Stimulated activated CD4-positive, alpha-beta T cell treated with anti-CD3 and anti-CD28 coated beads, Interleukin-1b, Interleukin-23, amount 100 ng/mL, for 4 hours (primary cell): Measurements from ENCODE around the gene CAMK2N2.
A peak's percentile ranks its signal among the peaks of the same experiment; 100 is the strongest.

Experiments
- DNase-seq, 2 donors: peaks; one replicate each; pipeline ENCODE4 v3.0.0-alpha.2; 2020; ENCODE audit warnings: low read depth in 2 of 2

The CAMK2N2 gene

GRCh38 chr3:184240384-184241140 lies 20.8 kb downstream of the CAMK2N2 start:
- DNase-seq, result no peak

GRCh38 chr3:184239708-184240107 lies 21.6 kb downstream of the CAMK2N2 start:
- no peak for DNase-seq

DNA sequence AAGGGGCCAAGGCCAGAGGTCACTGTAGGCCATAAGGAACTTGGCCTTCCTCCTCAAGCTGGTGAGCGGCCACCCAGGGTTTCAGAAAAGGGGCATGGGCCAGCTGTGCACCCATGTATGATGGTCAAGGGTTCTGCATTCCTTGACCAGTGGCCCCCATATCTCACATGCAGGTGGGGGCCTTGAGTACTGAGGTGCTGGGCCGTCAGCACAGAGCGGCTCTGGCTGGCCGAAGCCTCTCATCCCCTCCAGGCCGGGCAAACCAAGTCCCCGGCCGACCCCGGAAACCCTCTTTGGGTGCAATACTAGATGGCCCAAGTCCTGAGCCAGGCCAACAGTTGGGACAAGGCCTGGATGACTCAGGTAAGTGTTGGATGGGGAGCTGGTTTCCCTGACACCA lies 22.1 kb downstream of the CAMK2N2 start:
- no peak for DNase-seq

DNA sequence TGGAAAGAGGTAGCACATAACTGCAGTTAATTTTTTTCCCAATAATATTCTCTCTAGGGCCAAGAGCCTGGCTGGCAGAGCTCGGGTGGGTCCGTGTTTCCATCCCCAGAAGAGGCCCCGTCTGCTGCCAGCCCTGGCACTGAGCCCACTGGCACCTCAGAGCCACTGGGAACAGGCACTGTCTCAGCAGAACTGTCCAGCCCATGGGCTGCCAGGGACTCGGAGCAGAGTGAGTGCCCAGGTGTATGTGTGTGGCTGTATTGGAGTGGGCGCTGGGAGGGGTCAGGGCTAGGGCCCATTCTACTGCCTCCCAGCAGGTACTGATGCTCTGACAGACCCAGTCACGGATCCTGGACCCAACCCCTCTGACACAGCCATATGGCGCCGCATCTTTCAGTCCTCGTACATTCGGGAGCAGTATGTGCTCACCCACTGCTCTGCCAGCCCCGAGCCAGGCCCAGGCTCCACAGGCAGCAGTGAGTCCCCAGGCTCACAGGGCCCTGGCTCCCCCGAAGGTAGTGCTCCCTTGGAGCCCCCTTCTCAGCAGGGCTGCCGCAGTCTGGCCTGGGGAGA lies 23.0 kb downstream of the CAMK2N2 start:
- DNase-seq, result no peak

DNA sequence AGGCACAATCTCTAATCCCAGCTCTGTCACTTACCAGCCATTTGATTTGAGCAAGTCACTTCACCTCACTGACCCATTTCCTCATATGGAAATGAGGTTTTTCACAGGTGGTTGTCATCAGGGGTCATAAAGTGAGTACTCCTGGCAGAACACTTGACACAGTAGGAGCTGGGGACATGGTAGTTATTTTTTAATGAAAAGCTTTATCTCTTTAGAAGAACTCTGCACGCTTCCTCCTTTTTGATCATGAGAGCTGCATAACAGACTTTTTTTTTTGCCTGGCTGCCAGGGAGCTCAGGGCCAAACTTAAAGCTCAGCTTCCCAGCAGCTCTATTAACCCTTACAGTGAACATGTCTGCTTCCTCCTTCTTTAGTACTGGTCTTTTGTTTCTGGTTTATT lies 23.5 kb downstream of the CAMK2N2 start:
- no peak for DNase-seq

DNA sequence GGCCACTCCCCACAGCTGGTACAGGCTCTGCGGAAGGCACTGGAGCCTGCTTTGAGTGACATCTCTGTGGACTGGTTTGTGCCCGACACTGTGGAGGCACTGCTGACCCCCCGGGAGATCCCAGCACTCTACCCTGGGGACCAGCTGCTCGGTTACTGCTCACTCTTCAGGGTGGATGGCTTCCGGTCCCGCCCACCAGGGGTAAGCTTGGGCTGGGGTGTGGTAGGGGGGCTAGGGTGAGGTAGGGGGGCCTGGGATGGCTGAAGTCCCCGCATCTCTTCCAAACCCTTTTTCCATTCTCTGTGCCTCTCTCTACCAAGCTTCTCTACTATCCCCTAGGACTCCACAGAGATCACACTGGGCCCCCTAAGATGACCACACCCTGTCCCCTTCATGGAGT lies 24.1 kb downstream of the CAMK2N2 start:
- DNase-seq, result no peak

- DNase-seq, result no peak
Measured at GRCh38 chr3:184236636-184237035, 24.7 kb downstream of the CAMK2N2 start.

GRCh38 chr3:184236033-184236410 lies 25.3 kb downstream of the CAMK2N2 start:
- no peak for DNase-seq

GRCh38 chr3:184235381-184236032 lies 25.8 kb downstream of the CAMK2N2 start:
- no peak for DNase-seq

DNA sequence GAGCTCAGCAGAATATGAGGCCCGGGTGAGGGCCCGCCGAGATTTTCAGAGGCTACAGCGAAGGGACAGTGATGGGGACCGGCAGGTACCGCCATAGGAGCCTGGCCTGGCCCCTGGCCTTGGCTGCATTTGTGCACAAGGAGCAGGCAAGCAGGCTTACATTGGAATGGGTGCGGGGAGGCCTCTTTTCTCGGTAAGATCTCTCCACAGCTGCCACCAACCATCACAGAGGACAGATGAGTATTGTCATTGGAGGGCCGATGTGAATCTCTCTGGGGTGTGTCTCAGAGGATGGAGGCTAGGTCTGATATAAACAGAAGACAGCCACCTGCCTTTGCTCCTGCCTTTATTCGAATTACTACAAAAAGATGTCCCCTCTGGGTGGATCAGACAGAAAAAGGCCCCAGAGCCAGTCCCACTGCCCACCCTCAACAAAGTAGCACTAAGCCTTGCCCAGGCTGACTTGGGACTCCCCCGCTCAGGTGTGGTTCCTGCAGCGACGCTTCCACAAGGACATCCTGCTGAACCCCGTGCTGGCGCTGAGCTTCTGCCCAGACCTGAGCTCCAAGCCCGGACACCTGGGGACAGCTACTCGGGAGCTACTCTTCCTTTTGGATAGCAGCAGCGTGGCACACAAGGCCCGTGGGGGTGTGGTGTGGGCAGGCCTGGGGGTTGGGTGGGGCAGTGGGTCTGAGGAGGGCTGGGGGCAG lies 26.5 kb downstream of the CAMK2N2 start:
- DNase-seq, result no peak

DNA sequence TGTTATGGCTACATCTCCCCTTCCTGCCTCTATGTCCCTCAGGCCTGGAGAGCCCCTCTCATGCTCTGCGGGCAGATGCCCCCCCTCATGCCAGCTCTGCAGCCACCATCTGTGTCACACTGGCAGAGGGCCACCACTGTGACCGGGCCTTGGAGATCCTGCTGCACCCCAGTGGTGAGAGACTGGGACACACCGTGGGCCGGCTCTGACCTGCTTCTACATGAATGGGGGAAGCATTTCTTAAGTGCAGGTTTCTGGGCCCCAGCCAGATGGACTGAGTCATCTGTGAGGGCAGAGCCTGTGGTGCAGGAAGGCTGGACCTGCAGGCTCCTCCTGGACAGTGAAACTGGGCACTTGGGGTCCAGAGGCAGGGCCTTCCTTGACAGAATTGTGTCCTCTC lies 27.1 kb downstream of the CAMK2N2 start:
- no peak for DNase-seq

- no peak for DNase-seq
Measured at GRCh38 chr3:184233127-184233843, 28.1 kb downstream of the CAMK2N2 start.

GRCh38 chr3:184231671-184232070 lies 29.7 kb downstream of the CAMK2N2 start:
- no peak for DNase-seq

GRCh38 chr3:184230603-184231528 lies 30.5 kb downstream of the CAMK2N2 start:
- DNase-seq, result no peak

DNA sequence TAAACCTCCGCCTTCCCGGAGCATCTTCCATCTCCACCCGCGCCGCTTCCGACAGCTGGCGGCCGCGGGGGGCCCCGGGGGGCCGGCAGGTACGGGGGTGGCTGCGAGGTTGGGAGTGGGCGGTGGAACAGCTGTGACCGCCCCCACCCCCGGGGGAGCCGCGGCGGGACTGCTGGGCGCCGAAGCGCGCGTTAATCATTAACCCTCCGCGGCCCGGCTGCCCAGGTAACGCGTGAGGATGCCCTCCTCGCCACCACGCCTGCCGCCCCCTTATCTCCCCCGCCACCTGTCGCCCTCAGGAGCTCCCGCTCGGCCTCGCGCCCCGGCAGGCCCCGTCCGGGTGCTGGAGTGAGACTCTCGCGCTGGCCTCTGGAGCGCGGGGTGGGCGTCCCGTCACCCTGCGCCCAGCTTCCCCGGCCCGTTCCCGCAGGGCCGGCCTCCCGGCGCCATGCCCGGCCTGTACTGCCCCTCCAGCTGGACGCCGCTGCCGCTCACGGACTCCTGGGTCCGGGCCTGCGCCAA lies 31.2 kb downstream of the CAMK2N2 start:
- DNase-seq, result no peak

GRCh38 chr3:184229394-184230080 lies 31.8 kb downstream of the CAMK2N2 start, which contains the start of gene VWA5B2:
VWA5B2 (plus strand) TSS chr3:184229585; CDS start chr3:184230529, 944 bp downstream.
- peak; percentile 50 to 64 for DNase-seq

- no peak for DNase-seq
Measured at GRCh38 chr3:184228376-184229137, 32.8 kb downstream of the CAMK2N2 start.

DNA sequence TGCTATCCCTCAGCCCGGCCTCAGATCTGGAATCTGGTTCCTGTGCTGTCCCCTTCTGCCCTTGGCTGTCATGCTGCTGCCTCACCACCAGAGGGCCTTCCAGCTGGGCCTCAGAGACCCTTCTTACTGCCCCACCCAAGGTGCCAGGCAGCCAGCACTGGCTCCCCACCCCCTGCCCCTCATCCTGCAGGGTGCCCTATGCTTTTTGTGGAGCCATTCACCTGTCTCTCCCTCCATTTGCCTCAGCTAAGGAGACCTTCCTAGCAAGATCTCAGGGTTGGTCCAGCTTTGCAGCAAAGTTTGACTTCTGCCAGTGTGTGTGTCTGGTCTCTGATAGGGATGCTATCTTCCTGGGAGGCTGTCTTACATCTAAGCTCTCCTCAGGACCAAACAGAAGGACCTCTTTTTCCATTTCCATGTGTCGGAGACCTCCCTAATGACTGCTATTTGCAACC lies 33.8 kb downstream of the CAMK2N2 start:
- peak; percentile 39 to 43 for DNase-seq

DNA sequence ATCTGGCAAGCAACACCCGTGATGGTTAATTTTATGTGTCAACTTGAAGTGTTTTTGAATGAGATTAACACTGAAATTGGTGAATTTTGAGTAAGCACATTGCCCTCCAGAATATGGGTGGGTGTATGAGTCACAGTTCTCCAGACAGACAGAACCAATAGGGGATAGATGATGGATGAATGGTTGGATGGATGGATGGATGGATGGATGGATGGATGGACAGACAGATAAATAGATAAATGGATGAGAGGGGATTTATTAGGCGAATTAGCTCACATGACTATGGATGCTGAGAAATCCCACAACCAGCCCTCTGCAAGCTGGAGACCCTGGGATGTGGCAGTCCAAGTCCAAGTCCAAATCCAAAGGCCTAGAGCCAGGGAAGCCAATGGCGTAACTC lies 37.4 kb downstream of the CAMK2N2 start:
- DNase-seq, result no peak
